Cortex of kidney (tissue), 1 donor: ENCODE data around the gene RPS15.

ENCODE experiments used
- DNase-seq: peaks from one replicate; lab custom pipeline; 2025; lab: John Stamatoyannopoulos, UW

RPS15 gene

GRCh38 chr19:1453525-1454364 lies 15.5 kb downstream of the RPS15 start:
- DNase-seq: no peak

- no peak for DNase-seq
Measured at GRCh38 chr19:1455002-1455335, 16.8 kb downstream of the RPS15 start.

GRCh38 chr19:1455336-1456120 lies 17.3 kb downstream of the RPS15 start:
- no peak for DNase-seq

- DNase-seq: no peak
Measured at GRCh38 chr19:1456121-1456900, 18.1 kb downstream of the RPS15 start.

GRCh38 chr19:1457031-1457739 lies 19.0 kb downstream of the RPS15 start:
- DNase-seq: no peak

- DNase-seq: no peak
Measured at GRCh38 chr19:1457892-1458291, 19.7 kb downstream of the RPS15 start.

- DNase-seq: no peak
Measured at GRCh38 chr19:1459479-1459878, 21.3 kb downstream of the RPS15 start.

GRCh38 chr19:1460033-1460995 lies 22.1 kb downstream of the RPS15 start:
- DNase-seq: no peak

GRCh38 chr19:1461862-1462261 lies 23.7 kb downstream of the RPS15 start:
- no peak for DNase-seq

- DNase-seq: no peak
Measured at GRCh38 chr19:1465191-1466016, 27.2 kb downstream of the RPS15 start.

- no peak for DNase-seq
Measured at GRCh38 chr19:1466018-1466460, 27.8 kb downstream of the RPS15 start.

GRCh38 chr19:1466461-1467214 lies 28.4 kb downstream of the RPS15 start:
- DNase-seq: no peak

- DNase-seq: no peak
Measured at GRCh38 chr19:1467215-1467489, 29.0 kb downstream of the RPS15 start.

- DNase-seq: no peak
Measured at GRCh38 chr19:1467490-1468273, 29.5 kb downstream of the RPS15 start.

GRCh38 chr19:1468274-1468820 lies 30.2 kb downstream of the RPS15 start:
- DNase-seq: no peak

GRCh38 chr19:1468821-1469254 lies 30.6 kb downstream of the RPS15 start:
- DNase-seq: no peak

- DNase-seq: no peak
Measured at GRCh38 chr19:1469255-1470054, 31.3 kb downstream of the RPS15 start.

GRCh38 chr19:1470055-1470304 lies 31.8 kb downstream of the RPS15 start:
- DNase-seq: no peak
